ENCODE results near the gene NAALADL1.
"Not testable (repeated sequence)": the region's sequence is repeated elsewhere in the genome, so short reads cannot be mapped to it uniquely, and the experiment has no call there.

Gene NAALADL1

GRCh38 chr11:65013130-65013887, 45.0 kb downstream of the NAALADL1 start:
- no peak for FAIRE-seq

GRCh38 chr11:65008873-65009272, 49.5 kb downstream of the NAALADL1 start:
- no peak for FAIRE-seq

DNA sequence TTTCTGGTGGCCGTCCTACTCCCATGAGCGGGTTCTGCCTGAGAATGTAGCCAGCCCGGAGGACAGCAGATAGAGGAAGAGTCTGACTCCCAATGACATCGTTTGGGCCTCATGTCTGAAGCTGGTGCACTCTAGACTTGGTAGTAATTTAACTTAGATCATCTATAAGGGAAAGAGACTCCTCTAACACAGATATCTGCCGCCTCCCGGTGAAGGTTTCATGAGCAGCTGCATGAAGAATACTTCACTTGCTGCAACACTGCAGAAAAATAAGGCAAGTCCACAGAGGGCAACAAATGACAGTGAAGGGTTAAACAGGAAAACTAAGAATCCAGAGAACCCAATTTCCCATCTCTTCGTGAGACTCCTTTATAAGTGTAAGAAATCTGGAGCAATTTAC, 50.3 kb downstream of the NAALADL1 start:
- no peak for FAIRE-seq

DNA sequence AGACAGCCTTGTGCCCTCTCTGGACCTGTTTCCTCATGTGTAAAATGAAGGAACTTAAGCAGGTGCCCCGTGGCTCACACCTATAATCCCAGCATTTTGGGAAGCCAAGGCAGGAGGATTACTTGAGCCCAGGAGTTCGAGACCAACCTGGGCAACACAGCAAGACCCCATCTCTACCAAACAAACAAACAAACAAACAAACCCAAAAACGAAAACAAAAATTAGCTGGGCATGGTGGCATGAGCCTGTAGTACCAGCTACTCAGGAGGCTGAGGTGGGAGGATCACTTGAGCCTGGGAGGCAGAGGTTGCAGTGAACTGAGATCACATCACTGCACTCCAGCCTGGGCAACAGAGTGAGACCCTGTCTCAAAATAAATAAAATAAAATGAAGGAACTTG, 54.4 kb downstream of the NAALADL1 start:
- FAIRE-seq, result not testable (repeated sequence)

DNA sequence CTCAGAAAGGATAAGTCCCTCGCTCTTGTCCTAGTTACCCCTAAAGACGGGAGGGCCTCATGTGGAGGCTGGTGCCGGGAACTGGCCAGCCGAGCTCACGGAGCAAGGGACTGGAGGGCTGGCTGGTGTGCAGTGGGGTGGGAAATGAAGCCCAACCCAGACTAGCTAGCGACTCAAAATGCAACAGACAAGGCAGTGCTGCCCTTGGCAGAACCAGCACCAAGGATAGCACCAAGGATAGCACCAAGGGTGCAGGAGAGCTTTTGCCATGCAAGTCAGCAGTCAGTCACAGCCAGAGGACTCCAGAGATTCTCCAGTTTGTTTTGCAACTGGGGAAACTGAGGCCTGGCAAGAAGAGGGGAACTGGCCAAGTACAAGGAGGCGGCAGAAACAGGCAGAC, 55.1 kb downstream of the NAALADL1 start:
- FAIRE-seq, result no peak

DNA sequence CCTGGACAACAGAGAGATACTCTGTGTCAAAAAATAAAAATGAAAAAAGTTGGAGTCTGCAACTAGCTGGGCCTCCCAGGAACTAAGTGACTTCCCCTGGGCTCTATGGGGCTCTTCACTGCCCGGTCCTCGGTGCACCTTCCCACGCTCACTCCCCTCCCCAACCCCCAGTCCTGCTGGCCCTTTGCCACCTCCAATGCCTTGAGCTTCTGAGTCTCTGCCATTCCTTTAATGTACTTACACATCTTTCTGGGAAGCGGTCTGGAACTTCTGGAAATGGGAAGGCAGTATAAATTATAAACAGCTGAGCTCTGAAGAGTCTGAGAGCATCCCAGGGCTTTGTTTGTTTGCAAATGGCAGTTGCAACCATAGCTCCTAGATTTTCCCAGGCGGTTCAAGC, 55.6 kb downstream of the NAALADL1 start:
- no peak for FAIRE-seq

DNA sequence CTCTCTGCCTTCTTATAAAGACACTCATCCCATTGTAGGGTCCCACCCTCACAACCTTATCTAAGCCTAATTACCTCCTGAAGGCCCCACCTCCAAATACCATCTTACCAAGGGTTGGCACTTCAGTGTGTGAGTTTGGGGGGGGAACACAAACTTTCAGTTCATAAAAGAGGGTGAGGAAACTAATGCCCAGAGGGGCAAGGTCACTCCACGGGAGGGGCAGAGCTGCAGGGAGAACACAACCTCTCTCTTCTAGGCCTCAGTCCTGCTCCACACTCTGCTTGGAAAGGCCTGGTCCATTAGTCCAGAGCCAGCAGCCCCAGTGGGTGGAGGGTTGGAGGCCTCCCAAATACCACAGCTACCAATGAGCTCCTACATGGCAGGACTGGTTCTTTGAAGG, 58.9 kb downstream of the NAALADL1 start:
- FAIRE-seq, result no peak

DNA sequence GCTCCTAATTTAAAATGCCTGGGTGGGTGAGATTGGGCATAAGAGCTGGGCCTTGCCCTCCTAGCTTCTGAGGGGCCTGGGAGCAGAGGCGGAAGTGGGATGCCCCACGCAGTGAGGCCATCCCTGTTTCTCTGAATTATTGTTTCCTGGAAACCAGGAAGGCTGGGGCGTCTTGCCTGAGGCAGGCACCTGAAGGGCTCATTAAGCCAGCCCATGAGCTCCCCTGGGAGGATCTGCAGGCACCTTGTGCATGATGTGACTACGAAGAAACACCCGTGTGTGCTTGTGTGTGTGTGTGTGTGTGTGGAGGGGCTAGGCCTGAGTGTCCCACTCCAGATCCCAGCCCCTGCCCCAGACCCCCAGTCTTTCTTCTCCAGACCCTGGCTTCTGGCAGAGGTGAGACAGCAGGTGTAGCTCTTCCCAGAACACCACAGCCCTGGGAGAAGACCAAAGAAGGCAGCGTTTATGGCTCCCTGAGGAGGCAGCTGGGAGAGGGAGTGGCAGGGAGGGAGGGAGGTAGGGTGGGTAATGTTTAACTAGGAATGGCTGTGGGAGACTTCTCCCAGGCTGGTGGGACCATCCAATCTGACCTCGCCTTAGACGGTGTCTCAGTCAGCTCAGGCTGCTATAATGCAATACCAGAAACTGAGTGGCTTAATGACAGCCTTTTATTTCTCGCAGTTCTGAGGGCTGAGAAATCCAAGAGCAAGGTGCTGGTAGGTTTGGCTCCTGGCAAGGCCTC, 59.5 kb downstream of the NAALADL1 start:
- no peak for FAIRE-seq

DNA sequence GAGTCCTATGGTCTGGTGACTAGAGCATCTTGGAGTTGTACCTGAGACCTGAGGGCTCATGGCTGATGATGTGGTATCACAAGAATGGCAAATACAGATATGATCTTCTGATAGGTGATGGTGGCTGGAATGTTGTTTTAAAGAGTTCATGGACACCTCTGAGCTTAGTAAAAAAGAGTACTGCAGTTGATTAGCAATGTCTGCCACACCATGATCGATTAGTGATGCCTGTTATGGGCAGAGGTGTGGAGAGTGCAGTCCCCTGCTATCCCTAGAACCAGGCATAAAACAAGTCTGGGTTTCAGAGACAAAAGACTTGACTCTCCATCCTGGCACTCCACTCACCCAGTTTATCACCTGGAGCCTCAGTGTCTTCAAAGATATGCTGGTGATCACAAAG, 60.2 kb downstream of the NAALADL1 start:
- no peak for FAIRE-seq

DNA sequence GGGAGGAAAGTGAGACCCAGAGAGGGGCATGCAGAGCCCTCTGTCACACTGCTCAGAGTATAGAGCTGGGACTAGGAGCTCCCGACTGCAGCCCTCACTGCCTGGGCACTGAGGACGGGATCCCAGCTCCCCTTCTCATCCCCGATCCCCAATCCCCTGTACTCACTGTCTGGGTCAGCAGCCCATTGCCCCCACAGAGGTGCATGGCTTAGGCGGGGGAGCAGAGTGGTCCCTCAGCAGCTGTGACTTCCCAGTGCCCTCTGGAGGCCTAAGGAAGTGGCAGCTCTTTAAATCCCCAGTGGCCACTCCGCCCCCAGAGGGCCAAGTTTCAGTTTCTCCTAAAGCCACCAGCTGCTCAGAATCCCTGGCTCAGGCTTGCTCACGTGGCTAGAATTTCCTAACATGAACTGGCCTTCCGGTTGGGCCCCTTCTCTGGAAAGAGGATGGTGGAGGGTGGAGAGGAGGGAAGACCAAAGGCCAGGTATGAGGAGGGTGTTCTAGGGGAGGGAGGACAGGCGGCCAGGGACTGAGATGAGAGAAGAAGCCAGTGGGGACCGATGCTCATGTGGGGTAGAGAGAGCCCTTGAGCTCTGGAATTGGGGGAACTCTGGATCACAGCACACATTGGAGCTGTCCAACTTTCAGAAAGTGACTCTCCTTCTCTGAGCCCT, 61.5 kb downstream of the NAALADL1 start, which contains the start of gene BATF2:
Gene BATF2, minus strand, starts transcription at position 262 of the 671 bp plus-strand sequence. Its CDS starts 57 bp downstream, at position 205.
- no peak for FAIRE-seq

DNA sequence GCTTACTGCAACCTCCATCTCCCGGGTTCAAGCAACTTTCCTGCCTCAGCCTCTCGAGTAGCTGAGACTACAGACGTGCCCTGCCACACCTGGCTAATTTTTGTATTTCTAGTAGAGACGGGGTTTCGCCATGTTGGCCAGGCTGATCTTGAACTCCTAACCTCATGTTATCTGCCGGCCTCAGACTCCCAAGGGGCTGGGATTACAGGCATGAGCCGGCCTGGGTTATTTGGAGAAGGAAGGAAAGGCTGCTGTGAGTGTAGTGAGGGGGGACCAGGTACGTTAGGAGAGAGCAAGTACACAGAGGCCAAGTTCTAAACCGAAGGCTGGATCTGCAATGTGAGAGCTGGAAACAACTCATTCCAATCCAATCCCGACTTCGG, 62.0 kb downstream of the NAALADL1 start:
- FAIRE-seq, result no peak
